Measurements from ENCODE around the gene AZI2. TPM values are rescaled to one million over a fixed set of nuclear protein-coding genes. Genes with fewer than 3 reads are reported as not detected.

The AZI2 gene
- total RNA-seq, 1 donor from 2014 or later: 38.3 TPM

DNA sequence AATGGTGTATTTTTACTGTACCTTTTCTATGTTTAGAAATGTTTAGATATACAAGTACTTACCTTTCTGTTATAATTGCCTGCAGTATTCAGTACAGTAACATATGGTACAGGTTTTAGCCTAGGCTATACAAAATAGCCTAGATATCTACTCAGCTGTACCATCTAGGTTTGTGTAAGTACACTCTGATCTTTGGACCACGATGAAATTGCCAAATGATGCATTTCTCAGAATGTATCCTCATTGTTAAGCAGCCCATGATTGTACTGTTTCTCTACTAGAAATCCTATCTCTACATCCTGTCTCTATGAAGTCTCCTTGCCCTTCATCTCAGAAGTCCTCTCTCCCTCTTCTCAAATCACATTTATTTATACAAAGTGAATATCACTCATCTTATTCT lies 32.9 kb downstream of the AZI2 start:
- no peak for DNase-seq (ENCODE audit: low spot score)
- intact Hi-C loops (cut with DNase I): no loop called here

DNA sequence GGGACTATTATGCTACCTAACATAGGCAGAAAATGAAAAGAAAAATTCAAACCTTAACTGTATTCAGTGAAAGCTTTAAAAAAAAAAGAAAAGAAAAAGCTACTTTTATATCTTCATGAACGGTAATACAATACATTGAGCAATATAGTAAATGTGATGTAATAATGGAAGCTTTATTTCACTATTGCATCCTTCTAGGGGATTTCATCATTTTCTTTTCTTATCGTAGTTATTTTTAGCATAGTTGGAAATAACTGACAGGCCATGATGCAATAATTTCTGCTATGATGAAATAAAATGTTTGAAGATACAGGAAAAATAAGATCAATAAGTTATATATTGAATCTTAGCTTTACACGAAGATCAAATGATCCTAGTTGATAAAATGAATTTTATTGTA lies 40.4 kb downstream of the AZI2 start:
- intact Hi-C loops (cut with DNase I): no loop called here
- no peak for DNase-seq (ENCODE audit: low spot score)

DNA sequence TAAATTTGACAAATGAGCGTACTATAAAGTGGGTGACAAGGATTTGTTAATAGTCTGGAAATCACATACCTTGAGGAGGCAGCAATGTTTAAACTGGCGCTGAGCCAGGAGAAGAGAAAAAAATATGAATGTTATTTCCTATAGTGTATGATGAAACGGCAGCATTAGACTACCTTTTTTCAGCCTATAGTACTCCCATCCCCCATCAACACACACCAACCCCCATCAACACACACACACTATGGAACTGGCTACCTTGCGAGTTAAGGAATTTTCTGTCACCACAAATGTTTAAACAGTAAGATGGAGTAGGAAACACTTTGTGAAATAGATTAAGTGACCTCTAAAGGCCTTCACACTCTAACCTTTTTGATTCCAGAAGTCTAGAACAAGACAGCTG lies 46.9 kb downstream of the AZI2 start:
- no peak for DNase-seq (ENCODE audit: low spot score)
- intact Hi-C loops (cut with DNase I): no loop called here

DNA sequence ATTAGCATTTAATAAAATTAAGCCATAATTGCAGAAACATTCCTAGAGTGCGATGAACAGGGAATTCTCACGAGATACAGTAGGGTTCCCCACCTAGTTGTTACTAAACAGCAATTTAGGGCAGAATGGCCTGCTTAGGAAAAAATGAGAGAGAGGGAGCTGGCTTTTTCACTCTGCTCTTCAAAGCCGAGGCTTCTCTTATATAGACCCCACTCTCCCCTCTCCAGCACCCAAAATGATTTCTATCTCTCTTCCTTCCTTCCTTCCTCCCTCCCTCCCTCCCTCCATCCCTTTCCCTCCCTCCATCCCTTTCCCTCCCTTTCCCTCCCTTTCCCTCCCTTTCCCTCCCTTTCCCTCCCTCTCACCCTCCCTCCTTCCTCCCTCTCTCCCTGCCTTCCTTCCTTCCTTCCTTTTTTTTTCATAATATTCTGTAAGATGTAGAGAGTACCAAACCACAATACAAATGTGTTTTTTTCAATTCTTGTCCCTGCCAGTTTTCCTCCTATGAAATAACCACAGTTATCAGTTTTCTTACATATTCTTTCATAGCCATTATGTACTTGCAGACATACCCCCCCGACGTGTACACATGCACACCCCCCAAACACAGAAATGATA lies 48.2 kb downstream of the AZI2 start:
- intact Hi-C loops (cut with DNase I): no loop called here
- no peak for DNase-seq (ENCODE audit: low spot score)

DNA sequence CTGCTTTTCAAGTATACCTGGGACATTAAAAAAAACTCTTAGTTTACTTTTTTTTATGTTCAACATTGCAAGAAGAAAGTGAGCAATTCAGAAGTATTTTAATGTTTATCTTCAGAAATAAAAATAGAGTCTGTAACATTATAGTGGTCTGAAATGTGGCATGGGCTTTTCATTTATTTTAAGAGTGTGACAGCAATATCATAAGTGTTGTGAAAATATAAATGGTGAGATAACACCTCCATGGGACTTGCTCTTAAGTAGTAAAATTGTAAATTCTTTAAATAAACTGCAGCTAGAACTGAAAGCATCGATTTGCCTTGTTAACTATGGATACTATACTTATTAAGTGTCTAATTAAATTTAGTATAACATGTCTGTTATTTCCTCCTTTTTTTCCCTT lies 48.9 kb downstream of the AZI2 start:
- no peak for DNase-seq (ENCODE audit: low spot score)
- intact Hi-C loops (cut with DNase I): no loop called here

DNA sequence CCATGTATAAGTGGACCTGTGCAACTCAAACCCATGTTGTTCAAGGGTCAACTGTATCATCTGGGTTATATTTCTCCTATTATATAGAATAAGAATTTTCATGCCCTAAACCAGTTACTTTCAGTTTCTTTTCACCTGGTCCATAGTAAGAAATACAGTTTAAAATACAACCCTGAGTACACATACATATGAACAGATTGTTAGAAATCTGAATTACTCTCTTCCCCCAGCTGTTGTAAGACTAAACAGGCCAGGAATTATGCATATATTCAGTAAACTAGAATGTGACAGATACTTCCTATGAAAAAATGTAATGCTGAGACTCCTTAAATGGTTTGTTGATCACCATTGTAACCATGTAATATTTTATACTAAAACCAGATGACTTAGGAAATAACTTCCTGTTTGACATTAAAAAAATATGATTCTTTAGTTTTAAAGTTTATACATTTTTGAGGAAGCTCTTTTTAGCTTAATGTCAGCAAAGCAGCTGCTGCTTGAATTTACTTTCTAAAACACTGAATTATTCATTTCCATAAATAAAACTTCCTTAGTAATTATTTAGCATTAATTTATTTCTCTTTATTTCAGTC lies 52.6 kb downstream of the AZI2 start:
- no peak for DNase-seq (ENCODE audit: low spot score)
- intact Hi-C loops (cut with DNase I): no loop called here

DNA sequence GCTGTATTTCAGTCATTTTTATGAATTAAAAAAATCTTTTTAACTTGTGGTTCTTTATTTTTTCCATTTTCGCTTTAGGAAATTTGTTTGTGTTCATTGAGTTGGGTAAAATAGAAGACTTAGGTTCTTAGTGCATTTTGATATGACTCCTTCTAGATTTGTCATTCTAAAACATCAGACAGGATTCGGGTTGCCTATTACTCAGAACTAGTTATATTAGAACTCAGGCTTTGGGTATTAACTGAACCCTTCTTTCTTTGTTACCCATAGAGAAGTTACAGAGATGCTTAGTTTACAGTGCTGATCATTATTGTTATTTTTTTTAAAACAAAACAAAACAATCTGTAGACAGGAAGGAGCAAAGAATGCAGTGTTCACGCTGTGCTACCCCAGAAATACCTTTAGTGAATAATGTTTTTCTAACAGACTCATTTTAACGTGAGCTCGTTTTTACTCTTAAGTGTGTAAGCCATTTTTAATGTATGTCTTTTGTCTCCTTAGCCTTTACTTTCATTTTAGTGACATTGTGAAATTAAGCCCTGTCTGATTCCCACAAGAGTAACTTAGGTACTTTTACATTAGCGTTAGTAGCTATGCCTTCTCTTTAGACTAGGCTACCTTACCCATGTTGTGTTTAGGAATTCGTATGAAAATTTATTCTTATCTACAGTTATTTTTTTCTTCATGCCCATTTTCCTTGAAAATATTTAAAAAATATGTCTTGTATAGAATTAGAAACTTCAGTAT lies 53.8 kb downstream of the AZI2 start:
- no peak for DNase-seq (ENCODE audit: low spot score)
- intact Hi-C loops (cut with DNase I): no loop called here

- no peak for DNase-seq (ENCODE audit: low spot score)
Measured at GRCh38 chr3:28292622-28293021, 56.0 kb downstream of the AZI2 start.

DNA sequence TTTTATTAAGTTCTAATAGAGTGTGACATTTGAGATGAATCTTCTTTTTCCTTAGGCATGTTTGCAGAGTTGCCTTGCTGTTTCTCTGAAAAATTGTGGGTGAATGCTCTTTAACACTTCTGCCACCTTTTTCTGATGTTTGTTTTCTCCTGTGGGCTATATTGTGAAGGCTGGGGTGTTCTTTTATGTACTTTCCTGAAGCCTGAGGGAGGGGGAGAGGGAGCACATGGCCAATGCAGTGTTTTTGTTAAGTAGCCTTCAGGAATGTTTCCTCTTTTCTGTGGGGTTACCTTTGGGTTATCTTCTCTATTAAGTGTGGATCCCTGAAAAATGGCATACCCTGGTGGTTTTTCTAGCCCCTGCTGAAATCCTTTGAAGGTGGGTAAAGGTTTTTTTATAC lies 57.0 kb downstream of the AZI2 start:
- intact Hi-C loops (cut with DNase I): no loop called here
- no peak for DNase-seq (ENCODE audit: low spot score)

More at GRCh38 chr3:28292622-28293021, 56.0 kb downstream of the AZI2 start:
- intact Hi-C loops (cut with DNase I): no loop called here

- intact Hi-C loops (cut with DNase I): no loop called here
Measured at GRCh38 chr3:28290863-28291300, 57.7 kb downstream of the AZI2 start.

GRCh38 chr3:28287046-28287445 lies 61.6 kb downstream of the AZI2 start:
- intact Hi-C loops (cut with DNase I): no loop called here

More at GRCh38 chr3:28290863-28291300, 57.7 kb downstream of the AZI2 start:
- DNase-seq (ENCODE audit: low spot score): no peak

DNA sequence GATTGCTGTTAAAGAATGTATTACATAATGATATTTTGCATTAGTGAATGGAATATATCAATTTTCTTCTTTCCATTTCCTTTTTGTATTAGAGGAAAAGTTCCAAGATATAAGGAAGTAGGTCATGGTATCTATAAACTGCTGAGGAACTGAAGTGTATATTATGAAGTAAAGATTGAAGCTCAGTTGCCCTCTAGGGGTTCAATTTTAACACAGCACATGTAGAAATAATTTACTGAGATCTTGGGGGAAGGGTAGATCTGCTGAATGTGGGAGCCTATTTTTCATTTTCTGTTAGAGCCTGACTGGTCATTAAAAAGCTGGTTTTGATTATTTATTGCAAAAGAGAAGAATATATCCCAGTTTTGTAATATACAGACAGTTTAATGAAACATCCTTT lies 62.0 kb downstream of the AZI2 start:
- DNase-seq (ENCODE audit: low spot score): no peak
- intact Hi-C loops (cut with DNase I): no loop called here

More at GRCh38 chr3:28287046-28287445, 61.6 kb downstream of the AZI2 start:
- DNase-seq (ENCODE audit: low spot score): no peak

GRCh38 chr3:28280781-28281180 lies 67.8 kb downstream of the AZI2 start:
- DNase-seq (ENCODE audit: low spot score): no peak
- intact Hi-C loops (cut with DNase I): no loop called here

GRCh38 chr3:28279770-28280169 lies 68.9 kb downstream of the AZI2 start:
- DNase-seq (ENCODE audit: low spot score): no peak
- intact Hi-C loops (cut with DNase I): no loop called here

DNA sequence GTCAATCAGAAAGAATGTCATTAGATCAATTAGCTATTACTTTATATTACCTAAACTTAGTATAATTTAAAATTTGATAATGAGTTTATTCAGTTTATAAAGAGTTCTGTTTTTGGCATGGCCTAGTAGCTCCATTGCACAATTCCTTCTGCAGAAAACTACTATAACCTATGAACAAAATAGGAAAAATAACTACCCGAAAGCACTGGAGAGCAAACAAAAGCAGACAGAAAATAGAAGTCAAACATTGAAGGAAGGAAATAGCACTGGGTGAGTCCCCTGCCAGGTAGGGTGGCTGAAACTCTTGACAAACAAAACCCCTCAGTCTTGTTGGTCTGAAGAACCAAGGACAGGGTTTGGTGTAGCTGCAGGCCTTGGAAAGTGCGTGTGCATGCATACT lies 69.7 kb downstream of the AZI2 start:
- DNase-seq (ENCODE audit: low spot score): no peak
- intact Hi-C loops (cut with DNase I): no loop called here

GRCh38 chr3:28273837-28274236 lies 74.8 kb downstream of the AZI2 start:
- intact Hi-C loops (cut with DNase I): no loop called here
- no peak for DNase-seq (ENCODE audit: low spot score)

Other genes starting within 250 kb of the AZI2 start
- gene CMC1, start 107.2 kb downstream of the AZI2 start, total RNA-seq: 22.3 TPM
- gene ZCWPW2, start 103 bp downstream of the AZI2 start, total RNA-seq: 2.1 TPM